Measurements from ENCODE around the gene PTPRA.
"Not testable (repeated sequence)": the region's sequence is repeated elsewhere in the genome, so short reads cannot be mapped to it uniquely, and the experiment has no call there.

Gene PTPRA

DNA sequence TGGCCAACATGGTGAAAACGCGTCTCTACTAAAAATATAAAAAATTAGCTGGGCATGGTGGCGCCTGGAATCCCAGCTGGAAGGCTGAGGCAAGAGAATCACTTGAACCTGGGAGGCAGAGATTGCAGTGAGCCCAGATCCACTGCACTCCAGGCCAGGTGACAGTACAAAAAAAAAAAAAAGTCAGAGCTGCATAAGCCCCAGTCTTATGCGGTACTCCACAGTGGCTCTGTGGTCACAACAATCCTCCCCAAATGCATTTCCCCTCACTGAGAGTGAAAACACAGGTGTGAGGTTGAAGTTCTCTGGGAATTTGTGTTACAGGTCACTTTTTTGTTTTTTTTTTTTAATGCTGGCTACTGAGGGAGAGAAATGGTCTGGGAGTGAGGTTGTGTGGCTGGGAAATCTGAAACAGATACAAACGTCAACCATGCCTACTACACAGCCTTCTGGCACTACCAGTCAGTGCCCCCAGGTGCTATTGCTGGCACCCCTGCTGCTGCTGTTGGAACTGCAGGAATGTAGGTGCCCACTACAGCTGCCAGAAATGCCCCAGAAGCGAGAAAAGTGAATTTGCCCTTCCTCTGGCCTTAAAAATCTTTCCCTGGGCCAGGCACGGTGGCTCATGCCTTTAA lies 178.2 kb downstream of the PTPRA start:
- TF ChIP-seq, protein P1, sequence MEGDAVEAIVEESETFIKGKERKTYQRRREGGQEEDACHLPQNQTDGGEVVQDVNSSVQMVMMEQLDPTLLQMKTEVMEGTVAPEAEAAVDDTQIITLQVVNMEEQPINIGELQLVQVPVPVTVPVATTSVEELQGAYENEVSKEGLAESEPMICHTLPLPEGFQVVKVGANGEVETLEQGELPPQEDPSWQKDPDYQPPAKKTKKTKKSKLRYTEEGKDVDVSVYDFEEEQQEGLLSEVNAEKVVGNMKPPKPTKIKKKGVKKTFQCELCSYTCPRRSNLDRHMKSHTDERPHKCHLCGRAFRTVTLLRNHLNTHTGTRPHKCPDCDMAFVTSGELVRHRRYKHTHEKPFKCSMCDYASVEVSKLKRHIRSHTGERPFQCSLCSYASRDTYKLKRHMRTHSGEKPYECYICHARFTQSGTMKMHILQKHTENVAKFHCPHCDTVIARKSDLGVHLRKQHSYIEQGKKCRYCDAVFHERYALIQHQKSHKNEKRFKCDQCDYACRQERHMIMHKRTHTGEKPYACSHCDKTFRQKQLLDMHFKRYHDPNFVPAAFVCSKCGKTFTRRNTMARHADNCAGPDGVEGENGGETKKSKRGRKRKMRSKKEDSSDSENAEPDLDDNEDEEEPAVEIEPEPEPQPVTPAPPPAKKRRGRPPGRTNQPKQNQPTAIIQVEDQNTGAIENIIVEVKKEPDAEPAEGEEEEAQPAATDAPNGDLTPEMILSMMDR (conservative IDR thresholded peaks at IDR 0.05; ENCODE audit: low read depth, low read length): no peak
- no peak overlapping the region for H3K4me3 ChIP-seq (ENCODE audit: low read depth, low read length)
- no peak for DNase-seq (ENCODE audit: low read depth)

DNA sequence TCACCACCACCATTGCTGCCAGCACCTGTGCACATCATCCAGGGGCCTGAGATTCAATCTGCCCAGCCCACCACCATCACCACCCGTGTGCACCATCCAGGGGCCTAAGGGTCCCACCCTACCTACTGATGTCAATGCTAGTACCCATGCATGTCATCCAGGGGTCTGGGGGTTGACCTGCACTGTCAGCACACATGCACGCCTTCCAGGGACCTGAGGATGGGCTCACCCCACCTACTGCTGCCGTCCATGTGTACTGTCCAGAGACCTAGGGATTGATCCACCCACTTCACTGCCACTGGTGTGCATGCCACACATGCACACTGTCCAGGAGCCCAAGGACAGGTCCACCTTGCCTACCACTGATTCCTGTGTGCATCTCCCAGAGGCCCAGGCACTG lies 186.2 kb downstream of the PTPRA start:
- no peak for DNase-seq (ENCODE audit: low read depth)
- no peak overlapping the region for H3K4me3 ChIP-seq (ENCODE audit: low read depth, low read length)
- TF ChIP-seq, protein P1 (conservative IDR thresholded peaks at IDR 0.05; ENCODE audit: low read depth, low read length): no peak

DNA sequence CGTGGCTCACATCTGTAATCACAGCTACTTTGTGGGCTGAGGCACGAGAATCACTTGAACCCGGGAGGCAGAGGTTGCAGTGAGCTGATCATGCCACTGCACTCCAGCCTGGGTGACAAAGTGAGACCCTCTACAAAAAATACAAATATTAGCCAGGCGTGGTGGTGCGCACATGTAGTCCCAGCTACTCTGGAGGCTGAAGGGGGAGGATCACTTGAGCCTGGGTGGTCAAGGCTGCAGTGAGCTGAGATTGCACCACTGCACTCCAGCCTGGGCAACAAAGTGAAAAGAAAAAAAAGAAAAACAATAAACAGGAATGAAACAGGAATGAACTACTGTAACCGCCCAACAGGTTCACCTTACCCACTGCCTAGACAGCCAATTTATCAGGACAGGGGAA lies 190.8 kb downstream of the PTPRA start:
- not testable (repeated sequence) for H3K4me3 ChIP-seq (ENCODE audit: low read depth, low read length); DNase-seq (ENCODE audit: low read depth)

DNA sequence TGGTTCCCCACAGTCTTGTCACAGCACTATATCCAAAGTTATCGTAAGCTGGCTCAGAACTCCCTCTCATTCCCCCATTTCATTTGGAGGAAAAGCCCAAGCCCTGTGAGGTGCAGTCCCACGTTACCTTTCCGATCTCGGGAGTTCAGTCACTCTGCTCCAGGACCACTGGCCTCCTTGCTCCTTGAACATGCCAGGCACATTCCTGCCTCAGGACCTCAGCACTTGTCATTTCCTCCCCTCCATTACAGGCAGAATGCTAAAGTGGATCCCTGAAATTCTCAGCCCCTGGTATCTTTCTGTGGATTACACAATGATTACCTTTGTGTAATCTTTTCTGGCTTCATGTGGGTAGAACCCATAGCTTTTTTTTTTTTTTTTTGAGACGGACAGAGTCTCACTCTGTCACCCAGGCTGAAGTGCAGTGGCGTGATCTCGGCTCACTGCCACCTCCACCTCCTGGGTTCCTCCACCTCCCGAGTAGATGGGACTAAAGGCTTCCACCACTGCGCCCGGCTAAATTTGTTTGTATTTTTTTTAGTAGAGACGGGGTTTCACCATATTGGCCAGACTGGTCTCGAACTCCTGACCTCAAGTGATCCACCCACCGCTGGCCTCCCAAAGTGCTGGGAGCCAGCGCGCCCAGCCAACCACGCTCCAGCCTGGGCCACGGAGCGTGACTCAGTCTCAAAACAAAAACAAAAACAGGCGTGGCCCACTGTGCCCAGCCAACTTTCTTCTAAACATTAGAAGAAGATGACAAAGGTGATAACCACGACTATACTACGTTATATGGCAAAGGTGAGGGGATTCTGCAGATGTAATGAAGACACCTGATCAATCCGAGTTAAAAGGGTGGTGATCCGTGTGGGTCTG lies 194.1 kb downstream of the PTPRA start:
- TF ChIP-seq, protein P1 (conservative IDR thresholded peaks at IDR 0.05; ENCODE audit: low read depth, low read length): no peak
- no peak for DNase-seq (ENCODE audit: low read depth)
- H3K4me3 ChIP-seq (ENCODE audit: low read depth, low read length): no peak overlapping the region

DNA sequence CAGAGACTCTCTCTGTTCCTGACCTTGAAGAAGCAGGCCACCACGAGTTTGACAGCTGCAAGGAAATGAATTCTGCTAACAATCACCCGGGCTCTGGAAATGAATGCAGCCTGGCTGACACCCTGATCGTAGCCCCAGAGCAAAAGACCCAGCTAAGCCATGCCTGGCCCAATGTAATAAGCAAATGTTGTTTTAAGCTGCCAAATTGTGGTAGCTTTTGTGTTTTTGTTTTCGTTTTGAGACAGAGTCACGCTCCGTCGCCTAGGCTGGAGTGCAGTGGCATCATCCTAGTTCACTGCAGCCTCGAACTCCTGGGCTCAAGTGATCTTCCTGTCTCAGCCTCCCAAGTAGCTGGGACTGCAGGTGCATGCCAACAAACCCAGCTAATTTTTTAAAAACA lies 194.8 kb downstream of the PTPRA start:
- no peak for DNase-seq (ENCODE audit: low read depth)
- no peak overlapping the region for H3K4me3 ChIP-seq (ENCODE audit: low read depth, low read length)
- TF ChIP-seq, protein P1 (conservative IDR thresholded peaks at IDR 0.05; ENCODE audit: low read depth, low read length): no peak

DNA sequence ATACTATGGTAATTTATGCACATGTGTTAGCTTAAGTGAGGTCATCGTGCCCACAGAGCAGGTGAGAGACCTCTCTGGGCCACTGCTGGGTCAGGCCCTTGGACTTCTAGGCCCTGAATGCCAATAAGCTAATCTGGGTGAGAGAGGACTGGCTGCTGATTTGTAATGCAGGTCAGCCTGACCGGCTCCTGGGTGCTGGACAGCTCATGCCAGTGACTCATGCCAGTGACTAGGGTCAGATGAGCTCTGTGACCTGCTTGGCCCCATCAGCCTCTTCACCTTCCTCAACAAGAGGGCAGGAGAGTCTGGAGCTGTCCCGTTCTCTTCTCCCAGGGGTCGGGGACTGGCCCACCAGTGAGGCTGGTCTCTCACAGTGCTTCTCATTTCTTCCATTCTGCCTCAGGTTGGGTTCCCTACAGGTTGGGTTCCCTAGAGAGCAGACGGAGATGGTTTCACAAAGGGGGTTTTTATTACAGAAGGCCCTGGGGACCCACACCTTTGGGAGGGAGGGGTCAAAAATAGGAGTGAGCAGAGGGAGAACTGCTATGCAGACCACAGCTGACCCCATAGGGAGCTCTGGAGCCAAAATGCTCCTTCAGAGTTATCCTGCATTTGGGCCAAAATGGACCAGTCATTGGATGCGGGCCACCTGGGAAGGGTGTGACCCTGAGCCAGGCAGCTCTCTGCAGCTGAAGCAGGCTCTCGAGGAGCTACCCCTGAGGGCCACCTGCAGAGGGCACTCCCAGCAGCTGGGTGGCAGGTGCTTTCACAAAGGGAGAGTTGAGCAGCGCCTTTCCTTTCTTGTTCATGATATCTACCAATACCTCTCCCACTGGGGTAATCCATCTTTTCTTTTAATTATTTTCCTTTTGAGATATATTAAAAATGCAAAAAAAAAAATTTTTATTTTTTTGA lies 196.0 kb downstream of the PTPRA start:
- no peak overlapping the region for H3K4me3 ChIP-seq (ENCODE audit: low read depth, low read length)
- DNase-seq (ENCODE audit: low read depth): no peak
- TF ChIP-seq, protein P1 (conservative IDR thresholded peaks at IDR 0.05; ENCODE audit: low read depth, low read length): no peak

DNA sequence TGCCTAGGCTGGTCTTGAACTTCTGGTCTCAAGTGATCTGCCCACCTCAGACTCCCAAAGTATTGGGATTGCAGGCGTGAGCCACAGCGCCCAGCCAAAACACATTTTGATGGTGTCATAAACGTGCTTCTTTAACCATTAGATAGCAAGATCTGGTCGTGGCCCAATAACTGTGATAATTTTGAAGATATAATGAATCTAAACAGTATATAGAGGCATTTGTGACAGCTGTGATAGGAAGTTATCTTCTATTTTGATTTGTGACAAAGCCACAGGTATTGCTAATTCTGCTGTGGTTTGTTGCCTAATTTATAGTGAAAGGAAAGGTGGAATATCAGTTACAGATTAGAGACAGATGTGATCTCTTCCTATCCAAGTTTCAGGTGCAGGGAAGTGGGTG lies 197.4 kb downstream of the PTPRA start:
- TF ChIP-seq, protein P1 (conservative IDR thresholded peaks at IDR 0.05; ENCODE audit: low read depth, low read length): no peak
- H3K4me3 ChIP-seq (ENCODE audit: low read depth, low read length): no peak overlapping the region
- DNase-seq (ENCODE audit: low read depth): no peak

Measured in choroid plexus epithelial cell (primary cell).